HCT116 (cell line): ENCODE results near the gene CCDC92. TPM values are rescaled to one million over a fixed set of nuclear protein-coding genes. Genes with fewer than 3 reads are reported as not detected.

Experiments used
- ATAC-seq: fragments of 200-7000 bp; cut with Tn5 transposase; 2 replicates; pipeline ENCODE4 v1.9.1; 2020; ENCODE audit warnings: mild to moderate bottlenecking, moderate library complexity
- BruUV-seq: library from RNA; stranded (reverse); fragments of 400-500 nt; replicated peaks from 2 replicates; lab custom pipeline; 2021; lab: Mats Ljungman, UMichigan
- CTCF ChIA-PET: fragments of 300-600 bp; sonication (Branson Sonifier 250); formaldehyde crosslinking; loops from one replicate; lab custom pipeline; 2021; ENCODE audit warnings: antibody characterized with exemption; lab: Charles Lee
- POLR2A ChIA-PET: fragments of 300-600, 350-600 bp; sonication (Branson Sonifier 250); formaldehyde crosslinking; loops from one replicate; lab custom pipeline; 2021; ENCODE audit warnings: antibody characterized with exemption; lab: Charles Lee
- RAD21 ChIA-PET, 2 experiments: fragments of 300-600 bp; sonication (Branson Sonifier 250); formaldehyde crosslinking; loops; one replicate each; lab custom pipeline; 2023; ENCODE audit warnings: low total read pairs in 2 of 2; ENCODE audit not compliant: uncharacterized antibody in 2 of 2, unreplicated experiment in 2 of 2, low non-redundant PET in 1 of 2; lab: Charles Lee
- DNase-seq: peaks from one replicate; pipeline ENCODE4 v3.0.0-alpha.2; 2010; ENCODE audit warnings: low read depth, low spot score
- H2AFZ ChIP-seq: fragments of 200-600 bp; shearing (Covaris generic), sonication (generic); 2 replicates; pipeline ENCODE4 v1.6.1; 2017; ENCODE audit warnings: low read depth, mixed run types, mixed read lengths, antibody characterized with exemption, low read length; ENCODE audit not compliant: poor library complexity, severe bottlenecking
- H3K27ac ChIP-seq: 2 replicates; pipeline ENCODE4 v1.5.1; 2012; ENCODE audit warnings: low read depth, low read length
- H3K27me3 ChIP-seq: fragments of 200-600 bp; sonication (generic); 2 replicates; pipeline ENCODE4 v1.6.1; 2016; ENCODE audit warnings: mixed run types, low read length, mixed read lengths; ENCODE audit not compliant: insufficient read depth
- H3K36me3 ChIP-seq, 2 experiments: fragments of 200-500 bp in 1 of 2; fragments of 200-600 bp in 1 of 2; sonication (Bioruptor generic) in 1 of 2; sonication (generic) in 1 of 2; 2 replicates each; pipeline versions ENCODE4 v1.5.1 to v1.6.1; 2014 to 2016; ENCODE audit warnings: low read length in 2 of 2, inconsistent platforms in 1 of 2, mixed read lengths in 1 of 2, mixed run types in 1 of 2; ENCODE audit not compliant: insufficient read depth in 2 of 2, control insufficient read depth in 1 of 2
- H3K4me1 ChIP-seq, 2 experiments: fragments of 200-600 bp in 1 of 2; sonication (generic) in 1 of 2; 2 replicates each; pipeline versions ENCODE4 v1.5.1 to v1.6.1; 2012 to 2017; ENCODE audit warnings: low read length in 2 of 2, inconsistent platforms in 1 of 2, mild to moderate bottlenecking in 1 of 2, mixed read lengths in 1 of 2, mixed run types in 1 of 2, moderate library complexity in 1 of 2; ENCODE audit not compliant: insufficient read depth in 2 of 2, control insufficient read depth in 1 of 2
- H3K4me2 ChIP-seq: fragments of 200-600 bp; sonication (generic); 2 replicates; pipeline ENCODE4 v1.6.1; 2017; ENCODE audit warnings: mixed run types, low read length, mixed read lengths
- H3K4me3 ChIP-seq, 2 experiments: fragments of 200-600 bp in 1 of 2; sonication (generic) in 1 of 2; replicated peaks in 1 of 2; 2 replicates each; pipeline ENCODE4 v1.5.1; 2011 to 2016; ENCODE audit warnings: low read length in 2 of 2, control low read depth in 1 of 2, low read depth in 1 of 2, mild to moderate bottlenecking in 1 of 2, mixed read lengths in 1 of 2, mixed run types in 1 of 2
- H3K79me2 ChIP-seq: fragments of 200-600 bp; sonication (generic); 2 replicates; pipeline ENCODE4 v1.6.1; 2017; ENCODE audit warnings: mild to moderate bottlenecking, mixed run types, low read length, moderate library complexity, mixed read lengths; ENCODE audit not compliant: insufficient read depth
- H3K9ac ChIP-seq: fragments of 200-600 bp; sonication (generic); 2 replicates; pipeline ENCODE4 v1.6.1; 2016; ENCODE audit warnings: low read length, mixed read lengths
- H3K9me2 ChIP-seq: fragments of 200-600 bp; sonication (generic), shearing (Covaris generic); 2 replicates; pipeline ENCODE4 v1.6.1; 2017; ENCODE audit warnings: mixed run types, mild to moderate bottlenecking, moderate library complexity; ENCODE audit not compliant: insufficient read depth
- H3K9me3 ChIP-seq, 2 experiments: fragments of 200-500 bp in 1 of 2; fragments of 200-600 bp in 1 of 2; sonication (Bioruptor generic) in 1 of 2; sonication (generic) in 1 of 2; 2 replicates each; pipeline ENCODE4 v1.6.1; 2014 to 2017; ENCODE audit warnings: low read length in 2 of 2, mixed read lengths in 2 of 2, inconsistent platforms in 1 of 2, low read depth in 1 of 2, mild to moderate bottlenecking in 1 of 2, mixed run types in 1 of 2, moderate library complexity in 1 of 2; ENCODE audit not compliant: control insufficient read depth in 1 of 2, insufficient read depth in 1 of 2
- H4K20me1 ChIP-seq: fragments of 200-600 bp; sonication (generic), shearing (Covaris generic); 2 replicates; pipeline ENCODE4 v1.6.1; 2017; ENCODE audit warnings: mixed run types, mild to moderate bottlenecking, moderate library complexity; ENCODE audit not compliant: insufficient read depth
- CBX3 ChIP-seq: IDR thresholded peaks from 2 replicates; pipeline ENCODE4 v1.6.1; 2012; ENCODE audit warnings: low read depth
- CEBPB ChIP-seq: IDR thresholded peaks from 2 replicates; pipeline ENCODE4 v1.6.1; 2012; ENCODE audit warnings: low read depth
- CTCF ChIP-seq, 3 experiments: fragments of 200-600 bp in 1 of 3; sonication (generic) in 1 of 3; IDR thresholded peaks in 2 of 3; conservative IDR thresholded peaks in 1 of 3; 2 replicates each; pipeline ENCODE4 v1.5.1; 2012 to 2017; ENCODE audit warnings: low read depth in 2 of 3, low read length in 2 of 3, antibody characterized with exemption in 1 of 3, borderline replicate concordance in 1 of 3, control low read depth in 1 of 3, mild to moderate bottlenecking in 1 of 3, mixed read lengths in 1 of 3, mixed run types in 1 of 3, moderate library complexity in 1 of 3; ENCODE audit not compliant: insufficient read depth in 1 of 3
- EGR1 ChIP-seq: IDR thresholded peaks from 2 replicates; pipeline ENCODE4 v1.6.1; 2012; ENCODE audit warnings: low read depth
- ELF1 ChIP-seq: IDR thresholded peaks from 2 replicates; pipeline ENCODE4 v1.6.1; 2012; ENCODE audit warnings: low read depth, borderline replicate concordance
- JUND ChIP-seq: IDR thresholded peaks from 2 replicates; pipeline ENCODE4 v1.6.1; 2012
- RAD21 ChIP-seq: IDR thresholded peaks from 2 replicates; pipeline ENCODE4 v1.6.1; 2012; ENCODE audit warnings: low read depth, mild to moderate bottlenecking
- REST ChIP-seq: IDR thresholded peaks from 2 replicates; pipeline ENCODE4 v1.6.1; 2012; ENCODE audit warnings: low read depth
- SP1 ChIP-seq: IDR thresholded peaks from 2 replicates; pipeline ENCODE4 v1.6.1; 2012; ENCODE audit warnings: low read depth
- intact Hi-C: fragments of 100-400 bp; cut with micrococcal nuclease; formaldehyde crosslinking; loops from 2 replicates; pipeline ENCODE4 v1.10.0; 2022
- total RNA-seq: library from RNA; stranded (reverse); gene quantifications from one replicate; pipeline ENCODE4 v1.2.1, GENCODE V29; 2021; ENCODE audit not compliant: unreplicated experiment

The CCDC92 gene
- total RNA-seq, 1 experiment from 2014 or later: 9.7 TPM

- no TSS peak for BruUV-seq
- H3K9me3 ChIP-seq: no peaks in the 10 kb centered on the region
- H3K4me1 ChIP-seq: peaks cover 5 to 9% of the 10 kb centered on the region in 2 experiments; a peak in 3 of 4 replicates
- no peaks in the 10 kb centered on the region for H4K20me1 ChIP-seq
- no peak overlapping the region for H3K4me3 ChIP-seq
- intact Hi-C loops: no loop called here
- no peaks in the 10 kb centered on the region for H3K36me3 ChIP-seq
- DNase-seq: no peak
- TF ChIP-seq CEBPB (no peak), CBX3 (no peak), RAD21 (no peak), CTCF (IDR thresholded peaks at IDR 0.05 in 2 of 3, conservative IDR thresholded peaks at IDR 0.05 in 1 of 3; ENCODE audit: borderline replicate concordance in 1 of 3, insufficient read depth in 1 of 3, low read depth in 2 of 3, low read length in 2 of 3) (no peak), EGR1 (no peak), ELF1 (no peak), JUND (no peak), SP1 (no peak), REST (no peak)
- no peak overlapping the region for H2AFZ ChIP-seq
- ChIA-PET POLR2A (no interaction called here), RAD21 (no interaction called here), CTCF (interaction anchor here (1.0 kb wide), 1 partner anchor 15 kb away, joined by 3 read pairs; no protein-coding TSS in a partner anchor)
- H3K27ac ChIP-seq: no peak overlapping the region
- H3K9me2 ChIP-seq: no peaks in the 10 kb centered on the region
- no peaks in the 10 kb centered on the region for H3K27me3 ChIP-seq
- H3K79me2 ChIP-seq: no peaks in the 10 kb centered on the region
- no peak for ATAC-seq
- no peak overlapping the region for H3K4me2 ChIP-seq
- H3K9ac ChIP-seq: no peak overlapping the region
Measured at GRCh38 chr12:123889848-123890535, 82.6 kb downstream of the CCDC92 start.
